ENCODE data around the gene HAPLN1.

The HAPLN1 gene

DNA sequence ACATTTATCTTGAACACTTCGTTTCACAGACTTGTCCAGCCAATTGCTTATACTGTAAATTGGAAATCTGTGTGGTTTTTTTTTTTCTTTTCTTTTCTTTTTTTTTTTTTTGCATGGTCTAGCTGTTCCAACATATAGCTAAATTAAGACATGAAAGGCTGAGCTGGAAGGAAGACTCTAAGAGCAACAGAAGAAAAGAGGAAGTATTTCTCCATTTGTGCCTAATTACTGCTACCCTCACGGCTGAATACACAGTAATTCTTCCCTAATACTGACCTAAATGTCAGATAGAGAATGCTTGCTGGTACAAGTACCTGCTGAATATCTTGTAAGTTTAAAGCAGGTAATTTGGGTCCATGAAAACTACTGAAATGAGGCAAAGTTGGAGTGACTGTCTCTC lies 11.0 kb upstream of the HAPLN1 start:
- Histone ChIP-seq H3K4me3 (ENCODE audit: low read length) (peak overlapping the region; percentile 22), H3K36me3 (ENCODE audit: control insufficient read depth, low read length) (no peaks in the 10 kb centered on the region), H3K4me2 (ENCODE audit: low read length) (peak overlapping the region; percentile 52), H3K9me2 (replicated peaks; ENCODE audit: control insufficient read depth, low read length) (no peaks in the 10 kb centered on the region), H4K20me1 (ENCODE audit: control insufficient read depth, insufficient read depth, low read depth, low read length) (no peaks in the 10 kb centered on the region), H3K9me3 (ENCODE audit: control insufficient read depth, insufficient read depth, low read length) (no peaks in the 10 kb centered on the region), H3K27ac (ENCODE audit: low read depth, low read length) (peak overlapping the region; percentile 22), H3F3A (ENCODE audit: control insufficient read depth, insufficient read depth) (no peaks in the 10 kb centered on the region), H3K4me1 (ENCODE audit: control insufficient read depth, low read length) (peaks cover 31% of the 10 kb centered on the region), H3K79me2 (ENCODE audit: control insufficient read depth, low read length) (no peaks in the 10 kb centered on the region), H3K27me3 (ENCODE audit: control insufficient read depth, low read length) (no peaks in the 10 kb centered on the region)
- TF ChIP-seq EZH2phosphoT487 (IDR thresholded peaks at IDR 0.05; ENCODE audit: borderline replicate concordance, low read length) (no peak), CTCF (IDR thresholded peaks at IDR 0.05; ENCODE audit: low read depth, low read length, poor library complexity, severe bottlenecking) (no peak)

DNA sequence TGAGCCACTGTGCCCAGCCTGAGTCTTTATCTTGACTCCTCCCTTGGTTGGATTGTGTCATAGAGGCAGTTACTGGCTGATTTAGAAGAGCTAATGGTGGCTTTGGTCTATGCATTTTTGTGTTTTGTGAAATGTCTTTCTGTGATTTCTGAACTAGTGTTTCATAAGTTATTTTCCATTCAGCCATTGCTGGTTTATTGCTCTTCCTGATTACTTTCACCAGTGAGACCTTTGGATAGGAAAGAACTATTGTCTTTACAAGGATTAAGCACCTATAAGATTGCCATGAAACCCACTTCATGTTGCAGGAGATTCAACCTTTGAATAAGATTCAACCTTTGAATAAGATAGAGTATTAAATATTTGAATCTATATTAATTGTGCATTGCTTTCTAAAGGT lies 8.7 kb upstream of the HAPLN1 start:
- H3K27ac ChIP-seq (ENCODE audit: low read depth, low read length), result no peak overlapping the region
- no peaks in the 10 kb centered on the region for H3K27me3 ChIP-seq (ENCODE audit: control insufficient read depth, low read length)
- TF ChIP-seq EZH2phosphoT487 (IDR thresholded peaks at IDR 0.05; ENCODE audit: borderline replicate concordance, low read length), result no peak
- TF ChIP-seq CTCF (IDR thresholded peaks at IDR 0.05; ENCODE audit: low read depth, low read length, poor library complexity, severe bottlenecking), result no peak
- H3K4me2 ChIP-seq (ENCODE audit: low read length), result no peak overlapping the region
- no peaks in the 10 kb centered on the region for H4K20me1 ChIP-seq (ENCODE audit: control insufficient read depth, insufficient read depth, low read depth, low read length)
- H3K9me2 ChIP-seq (replicated peaks; ENCODE audit: control insufficient read depth, low read length), result no peaks in the 10 kb centered on the region
- peaks cover 20% of the 10 kb centered on the region for H3K4me1 ChIP-seq (ENCODE audit: control insufficient read depth, low read length)
- no peaks in the 10 kb centered on the region for H3F3A ChIP-seq (ENCODE audit: control insufficient read depth, insufficient read depth)
- H3K9me3 ChIP-seq (ENCODE audit: control insufficient read depth, insufficient read depth, low read length), result no peaks in the 10 kb centered on the region
- H3K4me3 ChIP-seq (ENCODE audit: low read length), result no peak overlapping the region
- no peaks in the 10 kb centered on the region for H3K79me2 ChIP-seq (ENCODE audit: control insufficient read depth, low read length)
- no peaks in the 10 kb centered on the region for H3K36me3 ChIP-seq (ENCODE audit: control insufficient read depth, low read length)

DNA sequence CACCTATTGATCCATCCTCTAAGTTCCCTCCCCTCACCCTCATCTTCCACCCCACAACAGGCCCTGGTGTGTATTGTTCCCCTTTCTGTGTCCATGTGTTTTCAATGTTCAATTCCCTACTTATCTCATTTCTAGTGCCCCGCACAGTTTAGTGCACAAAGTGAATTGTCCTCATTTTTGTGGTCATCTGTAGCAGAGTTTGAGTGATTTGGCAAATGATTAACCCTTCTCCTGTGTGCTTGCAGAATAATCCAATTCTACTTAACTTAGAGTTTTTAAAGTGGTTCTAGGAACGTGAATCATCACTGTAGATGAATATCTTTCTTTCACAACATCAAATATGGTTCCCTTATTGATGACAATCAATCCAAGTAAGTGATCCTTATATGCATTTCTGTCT lies 6.3 kb upstream of the HAPLN1 start:
- Histone ChIP-seq H3K9me3 (ENCODE audit: control insufficient read depth, insufficient read depth, low read length) (no peaks in the 10 kb centered on the region), H3K4me3 (ENCODE audit: low read length) (no peak overlapping the region), H3K36me3 (ENCODE audit: control insufficient read depth, low read length) (no peaks in the 10 kb centered on the region), H3K9me2 (replicated peaks; ENCODE audit: control insufficient read depth, low read length) (no peaks in the 10 kb centered on the region), H3F3A (ENCODE audit: control insufficient read depth, insufficient read depth) (no peaks in the 10 kb centered on the region), H3K27me3 (ENCODE audit: control insufficient read depth, low read length) (no peaks in the 10 kb centered on the region), H3K4me2 (ENCODE audit: low read length) (no peak overlapping the region), H3K27ac (ENCODE audit: low read depth, low read length) (no peak overlapping the region), H3K79me2 (ENCODE audit: control insufficient read depth, low read length) (no peaks in the 10 kb centered on the region), H4K20me1 (ENCODE audit: control insufficient read depth, insufficient read depth, low read depth, low read length) (no peaks in the 10 kb centered on the region), H3K4me1 (ENCODE audit: control insufficient read depth, low read length) (peaks cover 17% of the 10 kb centered on the region)
- TF ChIP-seq EZH2phosphoT487 (IDR thresholded peaks at IDR 0.05; ENCODE audit: borderline replicate concordance, low read length) (no peak), CTCF (IDR thresholded peaks at IDR 0.05; ENCODE audit: low read depth, low read length, poor library complexity, severe bottlenecking) (no peak)

- Histone ChIP-seq H3K27me3 (ENCODE audit: control insufficient read depth, low read length) (peaks cover 9% of the 10 kb centered on the region), H3K9me2 (replicated peaks; ENCODE audit: control insufficient read depth, low read length) (no peaks in the 10 kb centered on the region), H3K9me3 (ENCODE audit: control insufficient read depth, insufficient read depth, low read length) (no peaks in the 10 kb centered on the region), H3K36me3 (ENCODE audit: control insufficient read depth, low read length) (no peaks in the 10 kb centered on the region), H4K20me1 (ENCODE audit: control insufficient read depth, insufficient read depth, low read depth, low read length) (no peaks in the 10 kb centered on the region), H3K79me2 (ENCODE audit: control insufficient read depth, low read length) (no peaks in the 10 kb centered on the region), H3K27ac (ENCODE audit: low read depth, low read length) (no peak overlapping the region), H3K4me2 (ENCODE audit: low read length) (no peak overlapping the region), H3K4me1 (ENCODE audit: control insufficient read depth, low read length) (peaks cover 4% of the 10 kb centered on the region), H3F3A (ENCODE audit: control insufficient read depth, insufficient read depth) (no peaks in the 10 kb centered on the region), H3K4me3 (ENCODE audit: low read length) (no peak overlapping the region)
- TF ChIP-seq EZH2phosphoT487 (IDR thresholded peaks at IDR 0.05; ENCODE audit: borderline replicate concordance, low read length) (no peak), CTCF (IDR thresholded peaks at IDR 0.05; ENCODE audit: low read depth, low read length, poor library complexity, severe bottlenecking) (no peak)
Observed at GRCh38 chr5:83724935-83725334, 4.3 kb upstream of the HAPLN1 start.
